ENCODE data around the gene CRYGN.

The CRYGN gene

GRCh38 chr7:151388430-151388829 lies 51.5 kb downstream of the CRYGN start:
- no peaks in the 10 kb centered on the region; the same call in 1 of the 2 replicates for H4K20me1 ChIP-seq
- peaks cover 34% of the 10 kb centered on the region for H3K4me1 ChIP-seq
- H3K27ac ChIP-seq = no peak overlapping the region
- no peaks in the 10 kb centered on the region for H3K36me3 ChIP-seq
- TF ChIP-seq Cebpa-rat (IDR thresholded peaks at IDR 0.05) = no peak
- H3K4me3 ChIP-seq = no peak overlapping the region
- H3K9ac ChIP-seq = no peak overlapping the region
- H3K27me3 ChIP-seq = peaks cover 17% of the 10 kb centered on the region
- no peak overlapping the region for H3K4me2 ChIP-seq
- no peaks in the 10 kb centered on the region for H3K9me3 ChIP-seq

GRCh38 chr7:151388007-151388297 lies 52.0 kb downstream of the CRYGN start:
- Histone ChIP-seq H3K36me3 (no peaks in the 10 kb centered on the region), H3K27ac (no peak overlapping the region), H3K4me3 (no peak overlapping the region), H3K27me3 (peaks cover 22% of the 10 kb centered on the region), H3K4me1 (peaks cover 31% of the 10 kb centered on the region), H3K9ac (no peak overlapping the region), H3K4me2 (no peak overlapping the region), H4K20me1 (no peaks in the 10 kb centered on the region; the same call in 1 of the 2 replicates), H3K9me3 (no peaks in the 10 kb centered on the region)
- TF ChIP-seq Cebpa-rat (IDR thresholded peaks at IDR 0.05) = no peak

GRCh38 chr7:151387161-151388006 lies 52.6 kb downstream of the CRYGN start:
- Histone ChIP-seq H3K4me1 (peaks cover 36% of the 10 kb centered on the region), H3K9me3 (no peaks in the 10 kb centered on the region), H3K4me3 (no peak overlapping the region), H3K27me3 (peaks cover 28% of the 10 kb centered on the region), H3K27ac (no peak overlapping the region), H4K20me1 (no peaks in the 10 kb centered on the region; the same call in 1 of the 2 replicates), H3K36me3 (no peaks in the 10 kb centered on the region), H3K9ac (no peak overlapping the region), H3K4me2 (no peak overlapping the region)
- TF ChIP-seq Cebpa-rat (IDR thresholded peaks at IDR 0.05) = no peak

GRCh38 chr7:151386301-151387160 lies 53.4 kb downstream of the CRYGN start:
- H3K27ac ChIP-seq = no peak overlapping the region
- peak overlapping the region; percentile 51 for H3K4me2 ChIP-seq
- peaks cover 6% of the 10 kb centered on the region; the same call in 1 of the 2 replicates for H4K20me1 ChIP-seq
- no peaks in the 10 kb centered on the region for H3K9me3 ChIP-seq
- peaks cover 36% of the 10 kb centered on the region for H3K27me3 ChIP-seq
- no peak overlapping the region for H3K4me3 ChIP-seq
- peaks cover 45% of the 10 kb centered on the region for H3K4me1 ChIP-seq
- no peaks in the 10 kb centered on the region for H3K36me3 ChIP-seq
- TF ChIP-seq Cebpa-rat (IDR thresholded peaks at IDR 0.05) = no peak
- H3K9ac ChIP-seq = no peak overlapping the region

- TF ChIP-seq Cebpa-rat (IDR thresholded peaks at IDR 0.05) = no peak
- peaks cover 49% of the 10 kb centered on the region for H3K4me1 ChIP-seq
- H3K4me2 ChIP-seq = peak overlapping the region; percentile 51; the same call in 1 of the 2 replicates
- no peaks in the 10 kb centered on the region for H3K9me3 ChIP-seq
- no peak overlapping the region for H3K27ac ChIP-seq
- H3K27me3 ChIP-seq = peaks cover 44% of the 10 kb centered on the region
- H3K36me3 ChIP-seq = no peaks in the 10 kb centered on the region
- peaks cover 13% of the 10 kb centered on the region; the same call in 1 of the 2 replicates for H4K20me1 ChIP-seq
- no peak overlapping the region for H3K4me3 ChIP-seq
- no peak overlapping the region for H3K9ac ChIP-seq
These were observed 54.2 kb downstream of the CRYGN start for GRCh38 chr7:151385626-151386300.

- no peak overlapping the region for H3K4me2 ChIP-seq
- peaks cover 2% of the 10 kb centered on the region; the same call in 1 of the 2 replicates for H3K36me3 ChIP-seq
- H3K27me3 ChIP-seq = peaks cover 51% of the 10 kb centered on the region
- H3K4me1 ChIP-seq = peaks cover 49% of the 10 kb centered on the region
- no peak for TF ChIP-seq Cebpa-rat (IDR thresholded peaks at IDR 0.05)
- H3K9ac ChIP-seq = no peak overlapping the region
- H3K4me3 ChIP-seq = no peak overlapping the region
- H3K27ac ChIP-seq = no peak overlapping the region
- peaks cover 21% of the 10 kb centered on the region; the same call in 1 of the 2 replicates for H4K20me1 ChIP-seq
- no peaks in the 10 kb centered on the region for H3K9me3 ChIP-seq
These were observed 54.9 kb downstream of the CRYGN start for GRCh38 chr7:151384776-151385625.

- Histone ChIP-seq H3K4me3 (no peak overlapping the region), H3K27ac (no peak overlapping the region), H3K36me3 (peaks cover 9% of the 10 kb centered on the region; the same call in 1 of the 2 replicates), H3K9ac (no peak overlapping the region), H3K4me1 (peaks cover 44% of the 10 kb centered on the region), H4K20me1 (peaks cover 27% of the 10 kb centered on the region; the same call in 1 of the 2 replicates), H3K27me3 (peaks cover 52% of the 10 kb centered on the region), H3K9me3 (no peaks in the 10 kb centered on the region), H3K4me2 (no peak overlapping the region)
- TF ChIP-seq Cebpa-rat (IDR thresholded peaks at IDR 0.05) = no peak
These were observed 55.6 kb downstream of the CRYGN start for GRCh38 chr7:151384352-151384697.

- Histone ChIP-seq H3K27me3 (peaks cover 52% of the 10 kb centered on the region), H3K36me3 (peaks cover 12% of the 10 kb centered on the region; the same call in 1 of the 2 replicates), H3K4me2 (no peak overlapping the region), H3K4me3 (no peak overlapping the region), H4K20me1 (peaks cover 27% of the 10 kb centered on the region; the same call in 1 of the 2 replicates), H3K9ac (no peak overlapping the region), H3K27ac (no peak overlapping the region), H3K4me1 (peaks cover 44% of the 10 kb centered on the region), H3K9me3 (no peaks in the 10 kb centered on the region)
- no peak for TF ChIP-seq Cebpa-rat (IDR thresholded peaks at IDR 0.05)
These were observed 56.1 kb downstream of the CRYGN start for GRCh38 chr7:151383638-151384351.

Measured in BLaER1 (cell line).